ENCODE data around the gene SF3B3.

Gene SF3B3
- total RNA-seq = 150 to 211 (median 188) reads per million in 3 donors

GRCh38 chr16:70523743-70524398 lies at the start of gene SF3B3:
Gene SF3B3 (plus strand): TSS chr16:70523816. CDS start chr16:70526657, 2,841 bp downstream.
- Histone ChIP-seq H3K36me3 (ENCODE audit: control insufficient read depth, insufficient read depth, low read length) (peaks cover 18% of the 10 kb centered on the region), H3K4me1 (ENCODE audit: control insufficient read depth, insufficient read depth, low read length, poor library complexity, severe bottlenecking) (peaks cover 37% of the 10 kb centered on the region), H3K27me3 (replicated peaks; ENCODE audit: control insufficient read depth, insufficient read depth, low read length, poor library complexity, severe bottlenecking) (no peaks in the 10 kb centered on the region), H3K27ac (ENCODE audit: insufficient read depth, low read length, poor library complexity, severe bottlenecking) (peak within 1 kb of the TSS; percentile 96), H3K4me3 (ENCODE audit: insufficient read depth, low read depth, low read length, poor library complexity, severe bottlenecking) (peak within 1 kb of the TSS; percentile 95), H3K9me3 (ENCODE audit: control insufficient read depth, low read length) (no peaks in the 10 kb centered on the region)
- DNase-seq = peak in 2 of 3 donors; percentile 64 to 70

- no peak for DNase-seq
- Histone ChIP-seq H3K27me3 (replicated peaks; ENCODE audit: control insufficient read depth, insufficient read depth, low read length, poor library complexity, severe bottlenecking) (no peaks in the 10 kb centered on the region), H3K4me3 (ENCODE audit: insufficient read depth, low read depth, low read length, poor library complexity, severe bottlenecking) (no peak overlapping the region), H3K36me3 (ENCODE audit: control insufficient read depth, insufficient read depth, low read length) (peaks cover 12% of the 10 kb centered on the region), H3K9me3 (ENCODE audit: control insufficient read depth, low read length) (no peaks in the 10 kb centered on the region), H3K27ac (ENCODE audit: insufficient read depth, low read length, poor library complexity, severe bottlenecking) (no peak overlapping the region), H3K4me1 (ENCODE audit: control insufficient read depth, insufficient read depth, low read length, poor library complexity, severe bottlenecking) (no peaks in the 10 kb centered on the region)
These were observed 49.1 kb upstream of the SF3B3 start for GRCh38 chr16:70474320-70475053.

GRCh38 chr16:70475054-70475871 lies 48.4 kb upstream of the SF3B3 start:
- Histone ChIP-seq H3K4me1 (ENCODE audit: control insufficient read depth, insufficient read depth, low read length, poor library complexity, severe bottlenecking) (no peaks in the 10 kb centered on the region), H3K36me3 (ENCODE audit: control insufficient read depth, insufficient read depth, low read length) (peaks cover 14% of the 10 kb centered on the region), H3K9me3 (ENCODE audit: control insufficient read depth, low read length) (no peaks in the 10 kb centered on the region), H3K27ac (ENCODE audit: insufficient read depth, low read length, poor library complexity, severe bottlenecking) (no peak overlapping the region), H3K27me3 (replicated peaks; ENCODE audit: control insufficient read depth, insufficient read depth, low read length, poor library complexity, severe bottlenecking) (no peaks in the 10 kb centered on the region), H3K4me3 (ENCODE audit: insufficient read depth, low read depth, low read length, poor library complexity, severe bottlenecking) (no peak overlapping the region)
- no peak for DNase-seq

GRCh38 chr16:70476272-70477020 lies 47.2 kb upstream of the SF3B3 start:
- Histone ChIP-seq H3K36me3 (ENCODE audit: control insufficient read depth, insufficient read depth, low read length) (peaks cover 21% of the 10 kb centered on the region), H3K27me3 (replicated peaks; ENCODE audit: control insufficient read depth, insufficient read depth, low read length, poor library complexity, severe bottlenecking) (no peaks in the 10 kb centered on the region), H3K4me1 (ENCODE audit: control insufficient read depth, insufficient read depth, low read length, poor library complexity, severe bottlenecking) (no peaks in the 10 kb centered on the region), H3K27ac (ENCODE audit: insufficient read depth, low read length, poor library complexity, severe bottlenecking) (no peak overlapping the region), H3K4me3 (ENCODE audit: insufficient read depth, low read depth, low read length, poor library complexity, severe bottlenecking) (no peak overlapping the region), H3K9me3 (ENCODE audit: control insufficient read depth, low read length) (no peaks in the 10 kb centered on the region)
- no peak for DNase-seq

DNA sequence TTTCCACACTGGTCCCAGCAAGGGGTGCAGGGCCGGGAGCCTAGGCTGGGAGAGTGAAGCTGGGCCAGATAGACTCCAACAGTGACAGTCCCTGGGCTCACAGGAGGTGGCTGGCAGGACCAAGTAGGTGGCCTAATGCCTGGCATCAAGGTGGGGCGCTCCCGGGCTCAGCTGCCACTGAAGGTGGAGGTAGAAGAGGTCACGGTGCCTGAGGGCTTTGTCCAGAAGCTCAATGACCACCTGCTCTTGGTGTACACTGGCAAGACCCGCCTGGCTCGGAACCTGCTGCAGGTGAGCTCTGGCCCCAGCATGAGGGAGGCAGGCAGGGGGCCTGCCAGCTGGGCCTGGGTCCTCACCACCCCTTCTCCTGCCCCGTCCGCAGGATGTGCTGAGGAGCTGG lies 45.4 kb upstream of the SF3B3 start:
- peaks cover 35% of the 10 kb centered on the region for H3K36me3 ChIP-seq (ENCODE audit: control insufficient read depth, insufficient read depth, low read length)
- H3K9me3 ChIP-seq (ENCODE audit: control insufficient read depth, low read length) = no peaks in the 10 kb centered on the region
- H3K27me3 ChIP-seq (replicated peaks; ENCODE audit: control insufficient read depth, insufficient read depth, low read length, poor library complexity, severe bottlenecking) = no peaks in the 10 kb centered on the region
- DNase-seq = no peak
- H3K27ac ChIP-seq (ENCODE audit: insufficient read depth, low read length, poor library complexity, severe bottlenecking) = no peak overlapping the region
- H3K4me3 ChIP-seq (ENCODE audit: insufficient read depth, low read depth, low read length, poor library complexity, severe bottlenecking) = no peak overlapping the region
- no peaks in the 10 kb centered on the region for H3K4me1 ChIP-seq (ENCODE audit: control insufficient read depth, insufficient read depth, low read length, poor library complexity, severe bottlenecking)

- Histone ChIP-seq H3K27me3 (replicated peaks; ENCODE audit: control insufficient read depth, insufficient read depth, low read length, poor library complexity, severe bottlenecking) (no peaks in the 10 kb centered on the region), H3K9me3 (ENCODE audit: control insufficient read depth, low read length) (no peaks in the 10 kb centered on the region), H3K36me3 (ENCODE audit: control insufficient read depth, insufficient read depth, low read length) (peaks cover 43% of the 10 kb centered on the region), H3K4me1 (ENCODE audit: control insufficient read depth, insufficient read depth, low read length, poor library complexity, severe bottlenecking) (no peaks in the 10 kb centered on the region), H3K27ac (ENCODE audit: insufficient read depth, low read length, poor library complexity, severe bottlenecking) (no peak overlapping the region), H3K4me3 (ENCODE audit: insufficient read depth, low read depth, low read length, poor library complexity, severe bottlenecking) (no peak overlapping the region)
- no peak for DNase-seq
These were observed 44.7 kb upstream of the SF3B3 start for GRCh38 chr16:70478912-70479341.

GRCh38 chr16:70480127-70481105 lies 43.2 kb upstream of the SF3B3 start:
- no peaks in the 10 kb centered on the region for H3K4me1 ChIP-seq (ENCODE audit: control insufficient read depth, insufficient read depth, low read length, poor library complexity, severe bottlenecking)
- H3K4me3 ChIP-seq (ENCODE audit: insufficient read depth, low read depth, low read length, poor library complexity, severe bottlenecking) = no peak overlapping the region
- H3K27ac ChIP-seq (ENCODE audit: insufficient read depth, low read length, poor library complexity, severe bottlenecking) = no peak overlapping the region
- no peak for DNase-seq
- peaks cover 44% of the 10 kb centered on the region for H3K36me3 ChIP-seq (ENCODE audit: control insufficient read depth, insufficient read depth, low read length)
- no peaks in the 10 kb centered on the region for H3K27me3 ChIP-seq (replicated peaks; ENCODE audit: control insufficient read depth, insufficient read depth, low read length, poor library complexity, severe bottlenecking)
- H3K9me3 ChIP-seq (ENCODE audit: control insufficient read depth, low read length) = no peaks in the 10 kb centered on the region

- no peak overlapping the region for H3K4me3 ChIP-seq (ENCODE audit: insufficient read depth, low read depth, low read length, poor library complexity, severe bottlenecking)
- no peak for DNase-seq
These were observed 41.6 kb upstream of the SF3B3 start for GRCh38 chr16:70481929-70482536.

More at GRCh38 chr16:70481929-70482536, 41.6 kb upstream of the SF3B3 start:
- peaks cover 44% of the 10 kb centered on the region for H3K36me3 ChIP-seq (ENCODE audit: control insufficient read depth, insufficient read depth, low read length)
- H3K27ac ChIP-seq (ENCODE audit: insufficient read depth, low read length, poor library complexity, severe bottlenecking) = no peak overlapping the region
- no peaks in the 10 kb centered on the region for H3K9me3 ChIP-seq (ENCODE audit: control insufficient read depth, low read length)
- no peaks in the 10 kb centered on the region for H3K27me3 ChIP-seq (replicated peaks; ENCODE audit: control insufficient read depth, insufficient read depth, low read length, poor library complexity, severe bottlenecking)
- no peaks in the 10 kb centered on the region for H3K4me1 ChIP-seq (ENCODE audit: control insufficient read depth, insufficient read depth, low read length, poor library complexity, severe bottlenecking)

All from effector memory CD4-positive, alpha-beta T cell (primary cell).